Neural progenitor cell (in vitro differentiated cells): ENCODE measurements around the gene ALDOB.

ENCODE experiments used
- CTCF ChIP-seq: fragments of 200-600 bp; sonication (generic); IDR thresholded peaks from 2 replicates; pipeline ENCODE4 v1.5.1; 2017; ENCODE audit warnings: antibody characterized with exemption, mild to moderate bottlenecking
- EZH2 ChIP-seq: fragments of 200-600 bp; sonication (generic); IDR thresholded peaks from 2 replicates; pipeline ENCODE4 v1.6.1; 2017; ENCODE audit warnings: antibody characterized with exemption, mild to moderate bottlenecking, moderate library complexity

- no peak for TF ChIP-seq CTCF
- no peak for TF ChIP-seq EZH2
Measured at GRCh38 chr9:101371813-101372212, 63.8 kb downstream of the ALDOB start.
